Measurements from ENCODE around the gene LMCD1.

- TF ChIP-seq POLR2A (IDR thresholded peaks at IDR 0.05) (no peak), CTCF (IDR thresholded peaks at IDR 0.05) (no peak)
These were observed 27.6 kb downstream of the LMCD1 start for GRCh38 chr3:8529181-8529637.
